Activated CD4-positive, CD25-positive, alpha-beta regulatory T cell (primary cell): Measurements from ENCODE around the gene SLC25A21.
"Not testable (repeated sequence)": the region's sequence is repeated elsewhere in the genome, so short reads cannot be mapped to it uniquely, and the experiment has no call there.

ENCODE experiments used
- DNase-seq, 4 experiments: peaks; one replicate each; lab custom pipeline; 2025; lab: John Stamatoyannopoulos, UW

Gene SLC25A21

GRCh38 chr14:37186865-37187264, 14.5 kb upstream of the SLC25A21 start:
- DNase-seq, result no peak

GRCh38 chr14:37185670-37186069, 13.3 kb upstream of the SLC25A21 start:
- DNase-seq, result no peak

GRCh38 chr14:37184520-37184919, 12.1 kb upstream of the SLC25A21 start:
- DNase-seq, result not testable (repeated sequence)

- DNase-seq, result no peak
Observed at GRCh38 chr14:37181441-37181840, 9.0 kb upstream of the SLC25A21 start.

GRCh38 chr14:37180886-37181285, 8.5 kb upstream of the SLC25A21 start:
- DNase-seq, result not testable (repeated sequence)

GRCh38 chr14:37179896-37180502, 7.6 kb upstream of the SLC25A21 start:
- no peak for DNase-seq

- DNase-seq, result no peak
Observed at GRCh38 chr14:37172936-37173614, 669 bp upstream of the SLC25A21 start.

GRCh38 chr14:37171678-37172023, 755 bp downstream of the SLC25A21 start:
- no peak for DNase-seq

GRCh38 chr14:37170993-37171392, 1.4 kb downstream of the SLC25A21 start:
- DNase-seq, result no peak

GRCh38 chr14:37170237-37170636, 2.2 kb downstream of the SLC25A21 start:
- DNase-seq, result no peak

- DNase-seq, result no peak
Observed at GRCh38 chr14:37168721-37169120, 3.7 kb downstream of the SLC25A21 start.

- no peak for DNase-seq
Observed at GRCh38 chr14:37167151-37168047, 5.0 kb downstream of the SLC25A21 start.

- no peak for DNase-seq
Observed at GRCh38 chr14:37165794-37166193, 6.6 kb downstream of the SLC25A21 start.

GRCh38 chr14:37162307-37162706, 10.1 kb downstream of the SLC25A21 start:
- not testable (repeated sequence) for DNase-seq

GRCh38 chr14:37157987-37158386, 14.4 kb downstream of the SLC25A21 start:
- DNase-seq, result no peak

GRCh38 chr14:37153483-37153882, 18.9 kb downstream of the SLC25A21 start:
- DNase-seq, result no peak

GRCh38 chr14:37153005-37153404, 19.4 kb downstream of the SLC25A21 start:
- no peak for DNase-seq

GRCh38 chr14:37150414-37150813, 22.0 kb downstream of the SLC25A21 start:
- no peak for DNase-seq

- no peak for DNase-seq
Observed at GRCh38 chr14:37147310-37147880, 25.0 kb downstream of the SLC25A21 start.

- DNase-seq, result not testable (repeated sequence)
Observed at GRCh38 chr14:37146438-37146837, 26.0 kb downstream of the SLC25A21 start.

- no peak for DNase-seq
Observed at GRCh38 chr14:37145395-37145794, 27.0 kb downstream of the SLC25A21 start.

GRCh38 chr14:37144729-37145363, 27.6 kb downstream of the SLC25A21 start:
- DNase-seq, result no peak
